HCT116 (cell line): ENCODE measurements around the gene NPEPL1. TPM values are rescaled to one million over a fixed set of nuclear protein-coding genes. Genes with fewer than 3 reads are reported as not detected.

Source experiments
- ATAC-seq: fragments of 200-7000 bp; cut with Tn5 transposase; 2 replicates; pipeline ENCODE4 v1.9.1; 2020; ENCODE audit warnings: mild to moderate bottlenecking, moderate library complexity
- BruUV-seq: library from RNA; stranded (reverse); fragments of 400-500 nt; replicated peaks from 2 replicates; lab custom pipeline; 2021; lab: Mats Ljungman, UMichigan
- CTCF ChIA-PET: fragments of 300-600 bp; sonication (Branson Sonifier 250); formaldehyde crosslinking; loops from one replicate; lab custom pipeline; 2021; ENCODE audit warnings: antibody characterized with exemption; lab: Charles Lee
- POLR2A ChIA-PET: fragments of 300-600, 350-600 bp; sonication (Branson Sonifier 250); formaldehyde crosslinking; loops from one replicate; lab custom pipeline; 2021; ENCODE audit warnings: antibody characterized with exemption; lab: Charles Lee
- RAD21 ChIA-PET, 2 experiments: fragments of 300-600 bp; sonication (Branson Sonifier 250); formaldehyde crosslinking; loops; one replicate each; lab custom pipeline; 2023; ENCODE audit warnings: low total read pairs in 2 of 2; ENCODE audit not compliant: uncharacterized antibody in 2 of 2, unreplicated experiment in 2 of 2, low non-redundant PET in 1 of 2; lab: Charles Lee
- DNase-seq: peaks from one replicate; pipeline ENCODE4 v3.0.0-alpha.2; 2010; ENCODE audit warnings: low read depth, low spot score
- H2AFZ ChIP-seq: fragments of 200-600 bp; shearing (Covaris generic), sonication (generic); 2 replicates; pipeline ENCODE4 v1.6.1; 2017; ENCODE audit warnings: low read depth, mixed run types, mixed read lengths, antibody characterized with exemption, low read length; ENCODE audit not compliant: poor library complexity, severe bottlenecking
- H3K27ac ChIP-seq: 2 replicates; pipeline ENCODE4 v1.5.1; 2012; ENCODE audit warnings: low read depth, low read length
- H3K27me3 ChIP-seq: fragments of 200-600 bp; sonication (generic); 2 replicates; pipeline ENCODE4 v1.6.1; 2016; ENCODE audit warnings: mixed run types, low read length, mixed read lengths; ENCODE audit not compliant: insufficient read depth
- H3K36me3 ChIP-seq, 2 experiments: fragments of 200-500 bp in 1 of 2; fragments of 200-600 bp in 1 of 2; sonication (Bioruptor generic) in 1 of 2; sonication (generic) in 1 of 2; 2 replicates each; pipeline versions ENCODE4 v1.5.1 to v1.6.1; 2014 to 2016; ENCODE audit warnings: low read length in 2 of 2, inconsistent platforms in 1 of 2, mixed read lengths in 1 of 2, mixed run types in 1 of 2; ENCODE audit not compliant: insufficient read depth in 2 of 2, control insufficient read depth in 1 of 2
- H3K4me1 ChIP-seq, 2 experiments: fragments of 200-600 bp in 1 of 2; sonication (generic) in 1 of 2; 2 replicates each; pipeline versions ENCODE4 v1.5.1 to v1.6.1; 2012 to 2017; ENCODE audit warnings: low read length in 2 of 2, inconsistent platforms in 1 of 2, mild to moderate bottlenecking in 1 of 2, mixed read lengths in 1 of 2, mixed run types in 1 of 2, moderate library complexity in 1 of 2; ENCODE audit not compliant: insufficient read depth in 2 of 2, control insufficient read depth in 1 of 2
- H3K4me2 ChIP-seq: fragments of 200-600 bp; sonication (generic); 2 replicates; pipeline ENCODE4 v1.6.1; 2017; ENCODE audit warnings: mixed run types, low read length, mixed read lengths
- H3K4me3 ChIP-seq, 2 experiments: fragments of 200-600 bp in 1 of 2; sonication (generic) in 1 of 2; replicated peaks in 1 of 2; 2 replicates each; pipeline ENCODE4 v1.5.1; 2011 to 2016; ENCODE audit warnings: low read length in 2 of 2, control low read depth in 1 of 2, low read depth in 1 of 2, mild to moderate bottlenecking in 1 of 2, mixed read lengths in 1 of 2, mixed run types in 1 of 2
- H3K79me2 ChIP-seq: fragments of 200-600 bp; sonication (generic); 2 replicates; pipeline ENCODE4 v1.6.1; 2017; ENCODE audit warnings: mild to moderate bottlenecking, mixed run types, low read length, moderate library complexity, mixed read lengths; ENCODE audit not compliant: insufficient read depth
- H3K9ac ChIP-seq: fragments of 200-600 bp; sonication (generic); 2 replicates; pipeline ENCODE4 v1.6.1; 2016; ENCODE audit warnings: low read length, mixed read lengths
- H3K9me2 ChIP-seq: fragments of 200-600 bp; sonication (generic), shearing (Covaris generic); 2 replicates; pipeline ENCODE4 v1.6.1; 2017; ENCODE audit warnings: mixed run types, mild to moderate bottlenecking, moderate library complexity; ENCODE audit not compliant: insufficient read depth
- H3K9me3 ChIP-seq, 2 experiments: fragments of 200-500 bp in 1 of 2; fragments of 200-600 bp in 1 of 2; sonication (Bioruptor generic) in 1 of 2; sonication (generic) in 1 of 2; 2 replicates each; pipeline ENCODE4 v1.6.1; 2014 to 2017; ENCODE audit warnings: low read length in 2 of 2, mixed read lengths in 2 of 2, inconsistent platforms in 1 of 2, low read depth in 1 of 2, mild to moderate bottlenecking in 1 of 2, mixed run types in 1 of 2, moderate library complexity in 1 of 2; ENCODE audit not compliant: control insufficient read depth in 1 of 2, insufficient read depth in 1 of 2
- H4K20me1 ChIP-seq: fragments of 200-600 bp; sonication (generic), shearing (Covaris generic); 2 replicates; pipeline ENCODE4 v1.6.1; 2017; ENCODE audit warnings: mixed run types, mild to moderate bottlenecking, moderate library complexity; ENCODE audit not compliant: insufficient read depth
- CBX3 ChIP-seq: IDR thresholded peaks from 2 replicates; pipeline ENCODE4 v1.6.1; 2012; ENCODE audit warnings: low read depth
- CEBPB ChIP-seq: IDR thresholded peaks from 2 replicates; pipeline ENCODE4 v1.6.1; 2012; ENCODE audit warnings: low read depth
- EGR1 ChIP-seq: IDR thresholded peaks from 2 replicates; pipeline ENCODE4 v1.6.1; 2012; ENCODE audit warnings: low read depth
- JUND ChIP-seq: IDR thresholded peaks from 2 replicates; pipeline ENCODE4 v1.6.1; 2012
- POLR2A ChIP-seq: IDR thresholded peaks from 2 replicates; pipeline ENCODE4 v1.7.0; 2011; ENCODE audit warnings: borderline replicate concordance; ENCODE audit not compliant: insufficient read depth, insufficient read length; ENCODE audit errors: extremely low read depth
- POLR2AphosphoS5 ChIP-seq: IDR thresholded peaks from 2 replicates; pipeline ENCODE4 v1.6.1; 2011; ENCODE audit warnings: mild to moderate bottlenecking, low read depth, low read length, moderate library complexity
- RAD21 ChIP-seq: IDR thresholded peaks from 2 replicates; pipeline ENCODE4 v1.6.1; 2012; ENCODE audit warnings: low read depth, mild to moderate bottlenecking
- SIN3A ChIP-seq: IDR thresholded peaks from 2 replicates; pipeline ENCODE4 v1.6.1; 2012; ENCODE audit warnings: low read depth
- SP1 ChIP-seq: IDR thresholded peaks from 2 replicates; pipeline ENCODE4 v1.6.1; 2012; ENCODE audit warnings: low read depth
- SRF ChIP-seq: IDR thresholded peaks from 2 replicates; pipeline ENCODE4 v1.6.1; 2012; ENCODE audit warnings: low read depth
- YY1 ChIP-seq: IDR thresholded peaks from 2 replicates; pipeline ENCODE4 v1.6.1; 2011; ENCODE audit warnings: low read length, low read depth, moderate library complexity, mild to moderate bottlenecking; ENCODE audit not compliant: insufficient replicate concordance; ENCODE audit errors: extremely low read depth
- intact Hi-C: fragments of 100-400 bp; cut with micrococcal nuclease; formaldehyde crosslinking; loops from 2 replicates; pipeline ENCODE4 v1.10.0; 2022
- total RNA-seq: library from RNA; stranded (reverse); gene quantifications from one replicate; pipeline ENCODE4 v1.2.1, GENCODE V29; 2021; ENCODE audit not compliant: unreplicated experiment
- TF ChIP-seq, protein P1 (sequence below): IDR thresholded peaks from 2 replicates; pipeline ENCODE4 v1.6.1; 2011; ENCODE audit warnings: mild to moderate bottlenecking, low read length, moderate library complexity; ENCODE audit not compliant: insufficient replicate concordance; ENCODE audit errors: extremely low read depth
- TF ChIP-seq, protein P2 (sequence below): IDR thresholded peaks from 2 replicates; pipeline ENCODE4 v1.6.1; 2012; ENCODE audit warnings: low read depth
- TF ChIP-seq, protein P3 (sequence below), 3 experiments: fragments of 200-600 bp in 1 of 3; sonication (generic) in 1 of 3; IDR thresholded peaks in 2 of 3; conservative IDR thresholded peaks in 1 of 3; 2 replicates each; pipeline ENCODE4 v1.5.1; 2012 to 2017; ENCODE audit warnings: low read depth in 2 of 3, low read length in 2 of 3, antibody characterized with exemption in 1 of 3, borderline replicate concordance in 1 of 3, control low read depth in 1 of 3, mild to moderate bottlenecking in 1 of 3, mixed read lengths in 1 of 3, mixed run types in 1 of 3, moderate library complexity in 1 of 3; ENCODE audit not compliant: insufficient read depth in 1 of 3
- TF ChIP-seq, protein P4 (sequence below): IDR thresholded peaks from 2 replicates; pipeline ENCODE4 v1.6.1; 2012

Gene NPEPL1
- total RNA-seq, 1 experiment from 2014 or later = 16.6 TPM

DNA sequence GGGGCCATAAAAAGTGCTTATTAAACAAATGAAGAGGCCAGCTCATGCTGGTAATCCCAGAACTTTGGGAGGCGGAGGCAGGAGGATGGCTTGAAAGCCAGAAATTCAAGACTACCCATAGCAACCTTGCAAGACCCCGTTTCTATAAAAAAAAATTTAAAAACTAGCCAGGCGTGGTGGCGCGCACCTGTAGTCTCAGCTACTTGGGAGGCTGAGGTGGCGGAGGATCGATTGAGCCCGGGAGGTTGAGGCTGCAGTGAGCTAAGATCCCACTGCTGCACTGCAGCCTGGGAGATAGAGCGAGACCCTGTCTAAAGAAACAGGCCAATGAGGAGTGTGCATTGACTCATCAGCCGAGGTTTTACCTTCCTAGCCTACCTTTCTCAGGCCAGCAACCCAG lies 15.2 kb downstream of the NPEPL1 start:
- BruUV-seq = no TSS peak
- CTCF ChIA-PET = no interaction called here
- H4K20me1 ChIP-seq = no peaks in the 10 kb centered on the region
- intact Hi-C loops = no loop called here
- RAD21 ChIA-PET = no interaction called here
- H3K27ac ChIP-seq = no peak overlapping the region
- H3K79me2 ChIP-seq = no peaks in the 10 kb centered on the region
- ATAC-seq (no peak), DNase-seq (no peak)
- H3K4me1 ChIP-seq = no peaks in the 10 kb centered on the region
- TF ChIP-seq SP1 (no peak), EGR1 (no peak), JUND (no peak), SIN3A (no peak), SRF (no peak), YY1 (no peak), CEBPB (no peak), CBX3 (no peak), RAD21 (no peak), POLR2AphosphoS5 (no peak), POLR2A (no peak)
- TF ChIP-seq, protein P1, sequence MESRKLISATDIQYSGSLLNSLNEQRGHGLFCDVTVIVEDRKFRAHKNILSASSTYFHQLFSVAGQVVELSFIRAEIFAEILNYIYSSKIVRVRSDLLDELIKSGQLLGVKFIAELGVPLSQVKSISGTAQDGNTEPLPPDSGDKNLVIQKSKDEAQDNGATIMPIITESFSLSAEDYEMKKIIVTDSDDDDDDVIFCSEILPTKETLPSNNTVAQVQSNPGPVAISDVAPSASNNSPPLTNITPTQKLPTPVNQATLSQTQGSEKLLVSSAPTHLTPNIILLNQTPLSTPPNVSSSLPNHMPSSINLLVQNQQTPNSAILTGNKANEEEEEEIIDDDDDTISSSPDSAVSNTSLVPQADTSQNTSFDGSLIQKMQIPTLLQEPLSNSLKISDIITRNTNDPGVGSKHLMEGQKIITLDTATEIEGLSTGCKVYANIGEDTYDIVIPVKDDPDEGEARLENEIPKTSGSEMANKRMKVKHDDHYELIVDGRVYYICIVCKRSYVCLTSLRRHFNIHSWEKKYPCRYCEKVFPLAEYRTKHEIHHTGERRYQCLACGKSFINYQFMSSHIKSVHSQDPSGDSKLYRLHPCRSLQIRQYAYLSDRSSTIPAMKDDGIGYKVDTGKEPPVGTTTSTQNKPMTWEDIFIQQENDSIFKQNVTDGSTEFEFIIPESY = no peak
- TF ChIP-seq, protein P2, sequence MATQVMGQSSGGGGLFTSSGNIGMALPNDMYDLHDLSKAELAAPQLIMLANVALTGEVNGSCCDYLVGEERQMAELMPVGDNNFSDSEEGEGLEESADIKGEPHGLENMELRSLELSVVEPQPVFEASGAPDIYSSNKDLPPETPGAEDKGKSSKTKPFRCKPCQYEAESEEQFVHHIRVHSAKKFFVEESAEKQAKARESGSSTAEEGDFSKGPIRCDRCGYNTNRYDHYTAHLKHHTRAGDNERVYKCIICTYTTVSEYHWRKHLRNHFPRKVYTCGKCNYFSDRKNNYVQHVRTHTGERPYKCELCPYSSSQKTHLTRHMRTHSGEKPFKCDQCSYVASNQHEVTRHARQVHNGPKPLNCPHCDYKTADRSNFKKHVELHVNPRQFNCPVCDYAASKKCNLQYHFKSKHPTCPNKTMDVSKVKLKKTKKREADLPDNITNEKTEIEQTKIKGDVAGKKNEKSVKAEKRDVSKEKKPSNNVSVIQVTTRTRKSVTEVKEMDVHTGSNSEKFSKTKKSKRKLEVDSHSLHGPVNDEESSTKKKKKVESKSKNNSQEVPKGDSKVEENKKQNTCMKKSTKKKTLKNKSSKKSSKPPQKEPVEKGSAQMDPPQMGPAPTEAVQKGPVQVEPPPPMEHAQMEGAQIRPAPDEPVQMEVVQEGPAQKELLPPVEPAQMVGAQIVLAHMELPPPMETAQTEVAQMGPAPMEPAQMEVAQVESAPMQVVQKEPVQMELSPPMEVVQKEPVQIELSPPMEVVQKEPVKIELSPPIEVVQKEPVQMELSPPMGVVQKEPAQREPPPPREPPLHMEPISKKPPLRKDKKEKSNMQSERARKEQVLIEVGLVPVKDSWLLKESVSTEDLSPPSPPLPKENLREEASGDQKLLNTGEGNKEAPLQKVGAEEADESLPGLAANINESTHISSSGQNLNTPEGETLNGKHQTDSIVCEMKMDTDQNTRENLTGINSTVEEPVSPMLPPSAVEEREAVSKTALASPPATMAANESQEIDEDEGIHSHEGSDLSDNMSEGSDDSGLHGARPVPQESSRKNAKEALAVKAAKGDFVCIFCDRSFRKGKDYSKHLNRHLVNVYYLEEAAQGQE = no peak
- TF ChIP-seq, protein P3, sequence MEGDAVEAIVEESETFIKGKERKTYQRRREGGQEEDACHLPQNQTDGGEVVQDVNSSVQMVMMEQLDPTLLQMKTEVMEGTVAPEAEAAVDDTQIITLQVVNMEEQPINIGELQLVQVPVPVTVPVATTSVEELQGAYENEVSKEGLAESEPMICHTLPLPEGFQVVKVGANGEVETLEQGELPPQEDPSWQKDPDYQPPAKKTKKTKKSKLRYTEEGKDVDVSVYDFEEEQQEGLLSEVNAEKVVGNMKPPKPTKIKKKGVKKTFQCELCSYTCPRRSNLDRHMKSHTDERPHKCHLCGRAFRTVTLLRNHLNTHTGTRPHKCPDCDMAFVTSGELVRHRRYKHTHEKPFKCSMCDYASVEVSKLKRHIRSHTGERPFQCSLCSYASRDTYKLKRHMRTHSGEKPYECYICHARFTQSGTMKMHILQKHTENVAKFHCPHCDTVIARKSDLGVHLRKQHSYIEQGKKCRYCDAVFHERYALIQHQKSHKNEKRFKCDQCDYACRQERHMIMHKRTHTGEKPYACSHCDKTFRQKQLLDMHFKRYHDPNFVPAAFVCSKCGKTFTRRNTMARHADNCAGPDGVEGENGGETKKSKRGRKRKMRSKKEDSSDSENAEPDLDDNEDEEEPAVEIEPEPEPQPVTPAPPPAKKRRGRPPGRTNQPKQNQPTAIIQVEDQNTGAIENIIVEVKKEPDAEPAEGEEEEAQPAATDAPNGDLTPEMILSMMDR (IDR thresholded peaks at IDR 0.05 in 2 of 3, conservative IDR thresholded peaks at IDR 0.05 in 1 of 3; ENCODE audit: borderline replicate concordance in 1 of 3, insufficient read depth in 1 of 3, low read depth in 2 of 3, low read length in 2 of 3) = no peak
- TF ChIP-seq, protein P4, sequence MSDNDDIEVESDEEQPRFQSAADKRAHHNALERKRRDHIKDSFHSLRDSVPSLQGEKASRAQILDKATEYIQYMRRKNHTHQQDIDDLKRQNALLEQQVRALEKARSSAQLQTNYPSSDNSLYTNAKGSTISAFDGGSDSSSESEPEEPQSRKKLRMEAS = no peak
- no peak overlapping the region for H3K4me3 ChIP-seq
- no peak overlapping the region for H3K9ac ChIP-seq
- peaks cover 0 to 2% of the 10 kb centered on the region in 2 experiments; a peak in 1 of 4 replicates for H3K36me3 ChIP-seq
- H3K9me3 ChIP-seq = no peaks in the 10 kb centered on the region
- H3K4me2 ChIP-seq = no peak overlapping the region
- POLR2A ChIA-PET = no interaction called here
- H2AFZ ChIP-seq = no peak overlapping the region
- H3K9me2 ChIP-seq = no peaks in the 10 kb centered on the region
- no peaks in the 10 kb centered on the region for H3K27me3 ChIP-seq
